Epithelial cell of proximal tubule (primary cell): ENCODE data around the gene ADAP1. TPM values are rescaled to one million over a fixed set of nuclear protein-coding genes. Genes with fewer than 3 reads are reported as not detected.

Experiments used
- DNase-seq: peaks from one replicate; pipeline ENCODE4 v3.0.0-alpha.2; 2011; ENCODE audit warnings: low read depth
- H3K4me3 ChIP-seq: 2 replicates; pipeline ENCODE4 v1.5.1; 2011; ENCODE audit warnings: low read depth, mild to moderate bottlenecking, low read length
- total RNA-seq: library from RNA; depleted of rRNA; stranded (reverse); fragments of >200 nt; gene quantifications from 2 replicates; pipeline ENCODE4 v1.2.3, GENCODE V29; 2015
- TF ChIP-seq, protein P1 (sequence below): conservative IDR thresholded peaks from 2 replicates; pipeline ENCODE4 v1.5.1; 2012; ENCODE audit warnings: low read depth, mild to moderate bottlenecking, low read length

Gene ADAP1
- total RNA-seq, 1 donor from 2014 or later: 7.2 TPM

DNA sequence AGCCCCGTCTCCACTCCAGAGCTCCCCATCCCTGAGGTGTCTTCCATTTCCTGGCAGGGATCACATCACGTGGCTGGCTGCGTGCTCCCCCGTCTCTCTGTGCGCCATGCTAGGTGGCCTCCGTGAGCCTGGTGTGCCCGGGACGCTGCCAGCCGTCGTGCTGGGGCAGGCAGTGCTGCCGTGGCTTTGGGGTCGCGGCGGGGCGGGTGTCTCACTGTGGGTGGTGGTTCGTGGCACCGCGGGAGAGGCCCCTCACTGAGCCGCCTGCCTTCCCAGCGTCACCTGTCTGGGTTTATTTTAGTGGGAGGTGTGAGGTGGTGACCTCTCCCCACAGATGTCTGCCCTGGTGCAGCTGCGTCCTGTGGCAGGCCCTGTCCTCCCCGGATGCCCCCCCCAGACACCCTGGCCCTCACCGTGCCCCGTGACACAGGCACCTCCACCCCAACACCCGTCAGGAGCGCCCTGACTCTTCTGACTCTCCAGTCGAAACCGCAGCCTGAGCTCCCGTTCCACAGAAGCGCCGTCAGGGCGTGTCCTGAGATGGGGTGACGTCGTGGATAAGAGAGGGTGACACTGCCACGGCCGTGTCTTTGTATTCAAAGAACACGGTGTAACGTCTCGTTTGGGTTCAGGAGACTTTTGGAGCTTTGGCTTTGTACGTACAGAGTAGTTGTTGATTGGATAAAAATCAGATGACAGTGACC lies 60.2 kb downstream of the ADAP1 start:
- no peak overlapping the region for H3K4me3 ChIP-seq
- no peak for DNase-seq
- TF ChIP-seq, protein P1, sequence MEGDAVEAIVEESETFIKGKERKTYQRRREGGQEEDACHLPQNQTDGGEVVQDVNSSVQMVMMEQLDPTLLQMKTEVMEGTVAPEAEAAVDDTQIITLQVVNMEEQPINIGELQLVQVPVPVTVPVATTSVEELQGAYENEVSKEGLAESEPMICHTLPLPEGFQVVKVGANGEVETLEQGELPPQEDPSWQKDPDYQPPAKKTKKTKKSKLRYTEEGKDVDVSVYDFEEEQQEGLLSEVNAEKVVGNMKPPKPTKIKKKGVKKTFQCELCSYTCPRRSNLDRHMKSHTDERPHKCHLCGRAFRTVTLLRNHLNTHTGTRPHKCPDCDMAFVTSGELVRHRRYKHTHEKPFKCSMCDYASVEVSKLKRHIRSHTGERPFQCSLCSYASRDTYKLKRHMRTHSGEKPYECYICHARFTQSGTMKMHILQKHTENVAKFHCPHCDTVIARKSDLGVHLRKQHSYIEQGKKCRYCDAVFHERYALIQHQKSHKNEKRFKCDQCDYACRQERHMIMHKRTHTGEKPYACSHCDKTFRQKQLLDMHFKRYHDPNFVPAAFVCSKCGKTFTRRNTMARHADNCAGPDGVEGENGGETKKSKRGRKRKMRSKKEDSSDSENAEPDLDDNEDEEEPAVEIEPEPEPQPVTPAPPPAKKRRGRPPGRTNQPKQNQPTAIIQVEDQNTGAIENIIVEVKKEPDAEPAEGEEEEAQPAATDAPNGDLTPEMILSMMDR: no peak

DNA sequence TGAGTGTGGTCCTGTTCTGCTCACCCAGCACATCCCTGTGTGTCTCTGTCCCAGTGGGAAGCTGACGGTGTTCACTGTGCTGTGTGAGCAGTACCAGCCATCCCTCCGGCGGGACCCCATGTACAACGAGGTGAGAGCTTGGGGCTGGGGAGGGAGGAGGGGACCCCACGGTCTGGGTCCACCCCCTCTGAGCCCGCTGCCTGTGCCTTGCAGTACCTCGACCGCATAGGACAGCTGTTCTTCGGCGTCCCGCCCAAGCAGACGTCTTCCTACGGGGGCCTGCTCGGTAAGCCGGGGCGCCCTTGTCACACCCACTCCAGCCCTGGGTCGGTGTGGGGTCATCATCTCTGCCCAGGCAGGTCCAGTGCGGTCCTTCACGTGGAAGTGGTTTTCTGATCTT lies 60.8 kb downstream of the ADAP1 start:
- no peak for DNase-seq
- TF ChIP-seq, protein P1: no peak
- H3K4me3 ChIP-seq: no peak overlapping the region

DNA sequence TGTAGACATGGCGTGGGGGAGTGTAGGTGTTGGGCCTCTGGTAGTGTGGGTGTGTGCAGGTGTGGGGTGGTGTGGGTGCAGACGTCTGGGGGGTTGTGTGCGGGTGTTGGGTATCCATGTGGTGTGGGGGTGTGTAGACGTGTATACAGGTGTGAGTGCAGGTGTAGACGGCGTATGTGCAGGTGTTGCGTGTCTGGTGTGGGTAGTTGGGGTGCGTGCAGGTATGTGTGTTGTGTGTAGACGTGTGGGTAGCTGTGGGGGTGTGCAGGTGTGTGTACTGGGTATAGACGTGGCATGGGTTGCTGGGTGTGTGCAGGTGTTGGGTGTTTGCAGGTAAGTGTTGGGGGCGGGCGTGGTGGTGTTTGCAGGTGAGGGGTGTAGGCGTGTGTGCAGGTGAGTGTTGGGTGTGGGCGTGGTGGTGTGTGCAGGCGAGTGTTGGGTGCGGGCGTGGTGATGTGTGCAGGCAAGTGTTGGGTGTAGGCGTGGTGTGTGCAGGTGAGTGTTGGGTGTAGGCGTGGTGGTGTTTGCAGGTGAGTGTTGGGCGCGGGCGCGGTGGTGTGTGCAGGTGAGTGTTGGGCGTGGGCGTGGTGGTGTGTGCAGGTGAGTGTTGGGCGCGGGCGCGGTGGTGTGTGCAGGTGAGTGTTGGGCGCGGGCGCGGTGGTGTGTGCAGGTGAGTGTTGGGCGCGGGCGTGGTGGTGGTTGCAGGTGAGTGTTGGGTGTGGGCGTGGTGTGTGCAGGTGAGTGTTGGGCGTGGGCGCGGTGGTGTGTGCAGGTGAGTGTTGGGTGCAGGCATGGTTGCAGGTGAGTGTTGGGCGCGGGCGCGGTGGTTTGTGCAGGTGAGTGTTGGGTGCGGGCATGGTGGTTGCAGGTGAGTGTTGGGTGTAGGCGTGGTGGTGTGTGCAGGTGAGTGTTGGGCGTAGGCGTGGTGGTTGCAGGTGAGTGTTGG lies 61.6 kb downstream of the ADAP1 start:
- H3K4me3 ChIP-seq: no peak overlapping the region
- DNase-seq: no peak
- TF ChIP-seq, protein P1: no peak

DNA sequence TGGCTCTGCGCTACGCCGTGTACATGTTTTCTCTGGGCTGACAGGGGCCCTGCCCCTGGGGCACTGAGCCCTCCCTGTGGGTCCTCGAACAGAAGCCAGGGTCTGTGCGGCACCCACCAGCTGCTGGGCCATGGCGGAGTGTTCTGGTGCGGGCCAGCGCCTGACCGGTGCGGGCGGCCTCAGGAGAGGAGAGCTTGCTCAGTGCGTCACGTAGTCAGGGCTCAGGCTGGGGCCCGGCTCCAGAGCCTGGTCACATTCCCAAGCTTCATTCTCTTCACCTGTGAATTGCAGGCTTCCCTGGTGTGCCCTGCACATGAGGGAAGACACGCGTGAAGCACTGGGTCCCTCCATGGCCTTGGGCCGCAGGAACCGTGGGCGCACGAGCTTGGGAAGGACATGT lies 62.7 kb downstream of the ADAP1 start:
- no peak overlapping the region for H3K4me3 ChIP-seq
- TF ChIP-seq, protein P1: no peak
- no peak for DNase-seq

DNA sequence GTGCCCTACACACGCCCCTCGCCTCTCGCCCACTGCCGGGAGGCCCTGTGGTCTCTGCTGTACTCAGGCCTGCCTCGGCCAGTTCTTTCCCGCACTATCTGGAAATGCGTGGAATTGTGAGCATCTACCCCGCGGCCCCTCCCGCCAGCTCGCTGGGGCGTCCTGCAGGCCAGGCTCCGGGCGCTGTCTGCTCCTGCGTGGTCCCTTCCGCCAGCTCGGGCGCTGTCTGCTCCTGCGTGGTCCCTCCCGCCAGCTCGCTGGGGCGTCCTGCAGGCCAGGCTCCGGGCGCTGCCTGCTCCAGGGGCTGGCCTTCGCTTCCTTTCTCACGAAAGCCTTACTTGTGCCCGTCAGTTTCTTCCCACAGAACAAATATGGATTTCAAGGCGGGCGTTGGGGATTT lies 63.2 kb downstream of the ADAP1 start:
- H3K4me3 ChIP-seq: no peak overlapping the region
- DNase-seq: no peak
- TF ChIP-seq, protein P1: no peak

DNA sequence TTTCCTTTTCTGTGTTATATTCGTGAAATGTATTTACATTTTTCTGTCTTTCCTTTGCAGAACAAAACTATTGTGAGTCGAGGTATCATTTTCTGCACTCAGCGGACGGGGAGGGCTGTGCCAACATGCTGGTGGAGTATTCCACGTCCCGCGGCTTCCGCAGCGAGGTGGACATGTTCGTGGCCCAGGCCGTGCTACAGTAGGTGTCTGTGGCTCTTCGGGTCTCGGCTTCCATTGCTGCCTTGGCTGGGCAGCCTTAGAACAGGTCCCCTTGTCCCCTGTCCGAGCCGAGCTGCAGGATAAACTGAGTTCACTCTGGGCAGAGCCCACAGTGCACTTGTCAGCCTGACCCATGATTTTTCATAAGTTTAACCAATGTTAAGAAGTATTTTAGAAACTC lies 63.6 kb downstream of the ADAP1 start:
- H3K4me3 ChIP-seq: no peak overlapping the region
- no peak for DNase-seq
- TF ChIP-seq, protein P1: no peak
